Skeletal muscle cell (primary cell): ENCODE measurements around the gene ZNRF1.

Source experiments
- DNase-seq: peaks from one replicate; pipeline ENCODE4 v3.0.0-alpha.2; 2010; ENCODE audit warnings: low read depth
- H3K4me3 ChIP-seq: 2 replicates; pipeline ENCODE4 v1.5.1; 2011; ENCODE audit warnings: low read depth, mild to moderate bottlenecking, control low read depth, low read length, moderate library complexity

Gene ZNRF1

GRCh38 chr16:75048530-75048929 is 49.7 kb downstream of the ZNRF1 start:
- no peak for DNase-seq
- no peak overlapping the region for H3K4me3 ChIP-seq

- no peak for DNase-seq
- no peak overlapping the region for H3K4me3 ChIP-seq
These were observed 53.8 kb downstream of the ZNRF1 start for GRCh38 chr16:75052481-75053202.

- no peak for DNase-seq
- H3K4me3 ChIP-seq, result no peak overlapping the region
These were observed 55.1 kb downstream of the ZNRF1 start for GRCh38 chr16:75053791-75054555.

DNA sequence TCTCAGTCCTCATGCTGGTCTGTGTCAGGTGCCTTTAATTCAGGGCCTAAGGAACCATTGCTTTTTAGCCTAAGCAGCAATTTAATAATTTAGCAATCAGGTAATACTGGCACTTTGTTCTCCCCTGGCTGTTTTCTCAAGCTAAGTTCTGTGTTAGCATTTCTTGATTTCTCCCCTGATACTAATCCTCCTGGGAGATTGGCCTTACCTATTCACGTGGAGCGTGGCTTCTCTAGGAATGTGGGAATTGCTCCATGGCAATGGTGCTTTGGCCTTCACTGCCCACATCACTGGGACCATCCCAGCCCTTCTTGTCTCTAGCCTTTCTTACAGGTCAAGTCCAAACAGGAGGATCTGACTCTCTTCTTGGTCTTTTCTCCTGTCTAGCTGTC is 55.7 kb downstream of the ZNRF1 start:
- DNase-seq, result no peak
- no peak overlapping the region for H3K4me3 ChIP-seq

- no peak overlapping the region for H3K4me3 ChIP-seq
- DNase-seq, result no peak
These were observed 60.0 kb downstream of the ZNRF1 start for GRCh38 chr16:75058806-75059205.

- DNase-seq, result no peak
- H3K4me3 ChIP-seq, result no peak overlapping the region
These were observed 60.6 kb downstream of the ZNRF1 start for GRCh38 chr16:75059411-75059810.

DNA sequence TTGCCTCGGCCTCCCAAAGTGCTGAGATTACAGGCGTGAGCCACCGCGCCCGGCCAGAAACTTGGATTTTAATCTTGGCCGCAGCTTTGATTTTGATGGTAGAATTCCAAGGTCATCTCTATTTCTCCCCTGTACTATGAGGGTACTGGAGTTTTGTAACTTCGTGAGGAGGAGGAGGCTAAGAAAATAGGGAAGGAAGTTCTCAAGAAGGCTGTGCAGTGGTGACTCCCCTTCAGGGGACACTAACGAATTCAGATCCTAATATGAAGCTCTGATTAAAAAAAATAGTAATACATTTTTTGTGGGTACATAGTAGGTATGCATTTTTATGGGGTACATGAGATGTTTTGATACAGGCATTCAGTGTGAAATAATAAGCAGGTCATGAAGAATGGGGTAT is 61.9 kb downstream of the ZNRF1 start:
- H3K4me3 ChIP-seq, result no peak overlapping the region

GRCh38 chr16:75061669-75062068 is 62.8 kb downstream of the ZNRF1 start:
- no peak overlapping the region for H3K4me3 ChIP-seq
- no peak for DNase-seq

More for the DNA sequence above, 61.9 kb downstream of the ZNRF1 start:
- DNase-seq, result no peak

DNA sequence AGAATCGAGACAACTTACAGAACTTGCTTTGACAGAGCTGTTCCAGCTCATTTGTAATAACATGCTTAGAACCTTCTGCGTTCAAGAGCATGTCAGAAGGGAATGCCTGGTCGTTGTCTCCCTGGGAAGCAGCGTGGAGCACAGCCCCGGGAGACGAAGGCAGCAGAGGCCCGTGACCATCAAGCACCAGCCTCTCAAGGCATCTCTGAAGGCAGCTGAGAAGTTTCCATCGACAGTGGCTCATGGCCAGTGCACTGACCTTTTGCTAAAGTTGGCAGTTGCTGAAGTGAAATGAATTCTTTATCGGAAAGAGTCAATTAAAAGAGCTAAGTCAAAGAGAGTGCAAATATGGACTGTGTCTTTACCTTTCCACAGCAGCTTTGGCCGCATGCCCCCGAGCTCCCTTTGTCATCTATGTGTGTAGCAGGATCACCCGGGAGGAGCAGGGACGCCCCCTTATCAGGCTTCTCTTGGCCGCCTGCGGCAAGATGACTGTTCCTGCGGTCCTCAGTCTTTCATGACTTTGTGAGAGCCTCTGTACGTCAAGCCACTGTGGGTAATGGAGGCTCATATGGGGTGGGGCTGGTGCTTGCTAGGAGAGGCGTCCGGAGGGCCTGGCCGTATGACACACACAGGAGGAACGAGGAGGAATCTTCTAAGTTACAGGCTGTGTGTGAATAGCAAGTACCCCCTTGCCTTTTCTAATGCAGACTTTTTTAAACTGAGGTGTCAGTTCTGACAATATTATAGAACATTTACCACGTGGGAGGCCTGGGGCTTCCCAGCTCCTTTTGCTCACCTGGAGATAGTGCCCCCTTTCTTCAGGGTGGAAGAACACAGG is 63.5 kb downstream of the ZNRF1 start:
- no peak for DNase-seq
- H3K4me3 ChIP-seq, result no peak overlapping the region

GRCh38 chr16:75062976-75063346 is 64.1 kb downstream of the ZNRF1 start:
- H3K4me3 ChIP-seq, result no peak overlapping the region
- DNase-seq, result no peak

- no peak overlapping the region for H3K4me3 ChIP-seq
- no peak for DNase-seq
These were observed 64.8 kb downstream of the ZNRF1 start for GRCh38 chr16:75063549-75064088.

DNA sequence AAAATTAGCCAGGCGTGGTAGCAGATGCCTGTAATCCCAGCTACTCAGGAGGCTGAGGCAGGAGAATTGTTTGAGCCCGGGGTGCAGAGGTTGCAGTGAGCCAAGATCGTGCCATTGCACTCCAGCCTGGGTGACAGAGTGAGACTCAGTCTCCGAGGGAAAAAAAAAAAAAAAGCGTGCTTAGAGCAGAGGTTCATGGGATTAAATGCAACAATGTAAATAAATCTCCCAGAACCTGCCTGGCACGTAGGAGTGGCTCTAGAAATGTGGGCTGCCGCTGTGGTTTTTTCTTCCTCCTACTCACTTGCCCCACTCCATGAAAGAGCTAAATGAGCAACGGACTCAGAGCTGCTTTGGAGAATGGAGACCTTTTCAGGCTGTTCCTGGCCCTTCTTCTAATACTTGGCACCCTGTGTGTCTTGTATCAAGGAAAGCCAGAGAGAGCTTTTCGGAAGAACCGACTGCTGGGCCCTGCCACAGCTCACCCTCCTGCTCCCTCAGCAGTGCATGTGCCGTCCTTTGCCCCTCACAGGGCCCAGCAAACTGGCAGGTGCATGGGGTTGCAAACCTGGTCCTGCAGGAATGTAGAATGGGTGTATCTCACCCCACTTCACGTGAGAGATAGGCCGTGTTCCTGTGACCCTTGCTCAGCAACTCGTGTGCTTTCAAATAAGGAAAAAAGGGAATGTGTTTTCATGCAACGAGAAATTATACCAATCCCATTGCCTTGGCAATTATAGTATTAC is 65.8 kb downstream of the ZNRF1 start:
- no peak for DNase-seq
- no peak overlapping the region for H3K4me3 ChIP-seq

DNA sequence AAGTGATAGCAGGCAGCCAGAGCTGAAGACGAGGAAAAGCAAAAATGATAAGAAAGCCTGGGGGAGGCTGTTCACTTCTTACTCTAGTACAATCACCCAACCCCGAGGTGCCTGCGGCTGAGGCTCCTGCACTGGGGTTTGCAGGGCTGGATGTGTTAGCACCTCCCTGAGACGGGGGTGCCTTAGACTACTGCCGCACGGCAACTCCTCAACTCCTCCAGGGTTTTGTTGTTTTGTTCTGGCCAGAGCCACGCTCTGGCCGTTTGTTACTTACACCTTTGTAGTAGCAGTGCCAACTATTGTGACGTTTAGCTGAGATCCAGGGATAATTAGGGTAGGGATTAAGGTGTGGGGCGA is 66.3 kb downstream of the ZNRF1 start:
- H3K4me3 ChIP-seq, result no peak overlapping the region

DNA sequence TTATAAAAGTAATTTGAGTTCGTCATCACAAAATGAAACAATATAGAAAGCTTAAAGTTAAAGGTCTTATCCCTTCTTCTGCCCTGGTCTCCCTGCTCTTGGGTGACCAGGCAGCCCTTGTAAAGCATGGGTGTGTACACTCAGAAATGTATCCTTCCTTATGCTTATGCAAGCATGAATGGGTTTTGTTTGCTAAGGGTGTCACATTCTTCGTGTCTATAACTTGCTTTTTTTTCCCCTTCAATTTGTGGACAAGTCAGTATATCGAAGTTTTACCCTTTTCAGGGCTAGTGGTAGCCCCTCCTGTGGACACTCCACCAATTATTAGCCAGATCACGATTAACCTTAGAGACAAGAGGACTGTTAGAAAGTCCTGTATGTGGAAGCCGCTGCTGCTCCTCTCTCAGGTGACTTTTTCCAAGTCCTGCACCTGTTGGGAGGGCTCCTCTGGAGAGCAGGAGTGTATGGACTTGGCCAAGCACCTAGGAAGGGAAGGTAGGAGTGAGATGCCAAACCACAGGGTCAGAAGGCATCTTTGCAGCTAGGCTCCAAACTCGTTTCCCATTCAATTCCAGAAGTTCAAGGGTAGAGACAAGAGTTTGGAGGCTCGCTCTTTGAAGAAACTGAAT is 66.8 kb downstream of the ZNRF1 start:
- H3K4me3 ChIP-seq, result no peak overlapping the region
- no peak for DNase-seq

More for the DNA sequence above, 66.3 kb downstream of the ZNRF1 start:
- DNase-seq, result no peak

GRCh38 chr16:75066861-75067447 is 68.1 kb downstream of the ZNRF1 start:
- DNase-seq, result no peak
- H3K4me3 ChIP-seq, result no peak overlapping the region

DNA sequence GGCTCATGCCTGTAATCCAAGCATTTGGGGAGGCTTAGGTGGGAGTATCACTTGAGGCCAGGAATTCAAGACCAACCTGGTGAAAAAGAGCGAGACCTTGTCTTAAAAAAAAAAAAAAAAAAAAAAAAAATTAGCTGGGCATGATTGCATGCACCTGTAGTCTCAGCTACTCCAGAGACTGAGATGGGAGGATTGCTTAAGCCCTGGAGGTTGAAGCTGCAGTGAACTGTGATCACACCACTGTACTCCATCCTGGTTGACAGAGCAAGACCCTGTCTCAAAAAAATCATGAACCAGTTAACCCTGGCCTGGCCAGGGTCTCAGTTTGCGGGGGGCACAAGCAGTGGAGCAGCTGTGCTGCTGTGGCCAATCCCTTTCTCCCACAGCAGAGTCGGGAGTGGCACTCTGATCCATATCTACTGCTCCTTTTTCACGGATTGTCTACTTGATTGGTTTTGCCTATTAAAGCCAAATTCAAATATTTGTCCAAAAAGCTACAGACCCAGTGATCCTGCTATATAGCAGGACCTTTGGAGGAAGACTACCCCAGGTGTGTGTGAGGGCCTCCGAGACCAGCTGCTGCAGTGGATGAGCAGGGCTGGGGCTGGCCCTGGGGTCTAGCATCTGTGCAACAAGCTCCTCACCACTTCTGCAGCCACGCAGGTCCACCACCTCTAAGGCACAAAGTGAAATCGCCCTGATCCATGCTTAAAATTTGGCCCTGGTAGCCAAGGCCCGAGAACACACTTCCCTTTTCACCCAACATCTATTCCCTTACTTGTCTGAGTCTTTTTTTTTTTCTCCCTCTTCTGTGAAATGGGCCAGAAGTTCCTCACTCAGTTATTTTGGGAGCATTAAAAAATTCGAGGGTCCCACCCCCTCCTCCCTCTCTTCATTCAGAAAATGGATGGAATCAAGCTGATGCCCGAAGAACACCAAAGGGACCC is 69.5 kb downstream of the ZNRF1 start:
- no peak for DNase-seq
- H3K4me3 ChIP-seq, result no peak overlapping the region

DNA sequence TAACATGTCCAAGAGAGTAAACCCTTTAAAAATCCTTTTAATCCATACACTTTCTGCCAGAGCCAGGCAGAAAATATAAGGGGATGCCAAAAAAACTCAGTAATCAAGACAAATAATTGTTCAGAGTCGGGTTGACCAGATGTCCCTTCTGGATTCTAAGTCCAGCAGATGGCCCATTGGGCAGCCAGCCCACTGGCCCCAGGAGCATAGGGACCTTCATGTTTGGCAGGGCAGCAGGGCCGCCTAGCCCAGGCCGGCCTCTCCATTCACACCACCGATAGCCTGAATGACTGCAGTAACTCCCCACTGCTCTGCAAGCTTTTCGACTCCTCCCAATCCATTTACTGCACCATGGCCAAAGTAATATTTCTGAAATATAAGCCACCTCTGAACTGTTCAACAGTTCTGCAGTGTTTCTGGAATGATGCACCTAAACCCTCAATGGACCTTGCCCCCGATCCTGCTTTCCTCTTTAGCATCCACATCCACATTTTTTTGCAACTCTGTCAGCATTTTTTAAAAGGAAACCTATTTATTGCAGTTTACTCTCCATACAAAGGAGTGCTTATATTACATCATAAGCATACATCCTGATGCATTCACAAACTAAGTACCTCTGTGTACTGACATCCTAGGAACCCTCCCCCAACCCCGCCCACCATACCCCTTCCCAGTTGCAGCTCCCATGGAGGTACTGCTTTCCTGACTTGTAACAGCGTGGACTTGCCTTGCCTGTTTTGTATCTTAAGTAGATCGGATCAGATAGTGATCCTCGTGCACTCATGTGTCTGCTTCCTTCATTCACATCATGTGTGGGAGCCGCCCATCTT is 71.4 kb downstream of the ZNRF1 start:
- H3K4me3 ChIP-seq, result no peak overlapping the region
- no peak for DNase-seq
